Liver (tissue), 9 donors: ENCODE results near the gene LCE1D. TPM values are rescaled to one million over a fixed set of nuclear protein-coding genes. Genes with fewer than 3 reads are reported as not detected.

ENCODE experiments used
- DNase-seq: peaks from one replicate; pipeline ENCODE4 v3.0.0-alpha.2; 2017; ENCODE audit warnings: low spot score
- H3K27ac ChIP-seq, 2 donors: one replicate each; pipeline ENCODE4 v1.7.0; 2013; ENCODE audit warnings: inconsistent platforms in 2 of 2, low read length in 2 of 2, control low read depth in 1 of 2, low read depth in 1 of 2, mild to moderate bottlenecking in 1 of 2
- H3K27me3 ChIP-seq, 4 donors: one replicate each; pipeline versions ENCODE4 v1.6.1 to v1.7.0; 2013; ENCODE audit warnings: low read length in 3 of 4, inconsistent platforms in 1 of 4, mild to moderate bottlenecking in 1 of 4, moderate library complexity in 1 of 4; ENCODE audit not compliant: control insufficient read depth in 4 of 4, insufficient read depth in 4 of 4
- H3K36me3 ChIP-seq, 4 donors: one replicate each; pipeline versions ENCODE4 v1.6.1 to v1.7.0; 2013; ENCODE audit warnings: low read length in 3 of 4, mild to moderate bottlenecking in 3 of 4, low read depth in 1 of 4, moderate library complexity in 1 of 4; ENCODE audit not compliant: control insufficient read depth in 4 of 4, insufficient read depth in 3 of 4
- H3K4me1 ChIP-seq, 4 donors: one replicate each; pipeline versions ENCODE4 v1.6.1 to v1.7.0; 2013; ENCODE audit warnings: low read length in 3 of 4, mild to moderate bottlenecking in 3 of 4, moderate library complexity in 1 of 4; ENCODE audit not compliant: control insufficient read depth in 4 of 4, insufficient read depth in 4 of 4
- H3K4me3 ChIP-seq, 3 donors: one replicate each; pipeline versions ENCODE4 v1.6.1 to v1.7.0; 2013; ENCODE audit warnings: low read length in 3 of 3, control low read depth in 1 of 3, low read depth in 1 of 3, mild to moderate bottlenecking in 1 of 3
- H3K9ac ChIP-seq, 2 donors: one replicate each; pipeline ENCODE4 v1.7.0; 2013; ENCODE audit warnings: low read length in 2 of 2, mild to moderate bottlenecking in 2 of 2, moderate library complexity in 2 of 2, control low read depth in 1 of 2, low read depth in 1 of 2
- H3K9me3 ChIP-seq, 4 donors: one replicate each; pipeline versions ENCODE4 v1.6.1 to v1.7.0; 2013; ENCODE audit warnings: low read length in 3 of 4; ENCODE audit not compliant: control insufficient read depth in 4 of 4
- ATF3 ChIP-seq: IDR thresholded peaks from 2 replicates; pipeline ENCODE4 v1.6.1; 2016; ENCODE audit warnings: antibody characterized with exemption
- CTCF ChIP-seq: fragments of 150-350 bp; IDR thresholded peaks from 2 replicates; pipeline ENCODE4 v1.5.1; 2017; ENCODE audit warnings: improper control_type of control experiment, low read depth, low read length; ENCODE audit not compliant: missing input control
- EGR1 ChIP-seq, 2 donors: IDR thresholded peaks; 2 replicates each; pipeline ENCODE4 v1.6.1; 2016 to 2018; ENCODE audit warnings: antibody characterized with exemption in 2 of 2, low read depth in 2 of 2
- FOXA1 ChIP-seq: IDR thresholded peaks from 2 replicates; pipeline ENCODE4 v1.6.1; 2016; ENCODE audit warnings: antibody characterized with exemption
- FOXA2 ChIP-seq: IDR thresholded peaks from 2 replicates; pipeline ENCODE4 v1.6.1; 2016; ENCODE audit warnings: antibody characterized with exemption
- GABPA ChIP-seq, 2 donors: IDR thresholded peaks in 1 of 2; conservative IDR thresholded peaks in 1 of 2; 2 replicates each; pipeline ENCODE4 v1.6.1; 2016; ENCODE audit warnings: antibody characterized with exemption in 2 of 2, mild to moderate bottlenecking in 1 of 2, moderate library complexity in 1 of 2
- HNF4A ChIP-seq, 2 donors: conservative IDR thresholded peaks; 2 replicates each; pipeline ENCODE4 v1.6.1; 2016; ENCODE audit warnings: antibody characterized with exemption in 2 of 2, mild to moderate bottlenecking in 2 of 2
- HNF4G ChIP-seq: IDR thresholded peaks from 2 replicates; pipeline ENCODE4 v1.6.1; 2016; ENCODE audit warnings: antibody characterized with exemption
- JUND ChIP-seq, 2 donors: IDR thresholded peaks; 2 replicates each; pipeline ENCODE4 v1.6.1; 2016; ENCODE audit warnings: antibody characterized with exemption in 2 of 2
- MAX ChIP-seq: IDR thresholded peaks from 2 replicates; pipeline ENCODE4 v1.6.1; 2016; ENCODE audit warnings: antibody characterized with exemption
- RAD21 ChIP-seq, 2 donors: IDR thresholded peaks; 2 replicates each; pipeline ENCODE4 v1.6.1; 2016; ENCODE audit warnings: antibody characterized with exemption in 2 of 2, mild to moderate bottlenecking in 2 of 2
- REST ChIP-seq: IDR thresholded peaks from 2 replicates; pipeline ENCODE4 v1.6.1; 2016; ENCODE audit warnings: antibody characterized with exemption, mild to moderate bottlenecking
- RXRA ChIP-seq, 2 donors: IDR thresholded peaks; 2 replicates each; pipeline ENCODE4 v1.6.1; 2017 to 2018; ENCODE audit warnings: antibody characterized with exemption in 2 of 2, mild to moderate bottlenecking in 1 of 2
- SP1 ChIP-seq: IDR thresholded peaks from 2 replicates; pipeline ENCODE4 v1.6.1; 2018; ENCODE audit warnings: antibody characterized with exemption, mild to moderate bottlenecking
- TAF1 ChIP-seq: conservative IDR thresholded peaks from 2 replicates; pipeline ENCODE4 v1.6.1; 2016; ENCODE audit warnings: antibody characterized with exemption, mild to moderate bottlenecking
- YY1 ChIP-seq: IDR thresholded peaks from 2 replicates; pipeline ENCODE4 v1.6.1; 2016; ENCODE audit warnings: antibody characterized with exemption, mild to moderate bottlenecking
- WGBS: extraction: QIAGEN DNeasy Blood & Tissue Kit; methylation state at CpG from one replicate; pipeline ENCODE4 v1.1.7; 2013; 5-methylcytosine and 5-hydroxymethylcytosine counted together
- polyA plus RNA-seq, 2 donors: library from polyadenylated mRNA; stranded (reverse) in 1 of 2; unstranded in 1 of 2; fragments of 200-250 nt in 1 of 2; fragments of >200 nt in 1 of 2; fragmentation: Nextera tagmentation in 1 of 2; extraction: Ambion mirVana in 1 of 2; gene quantifications; one replicate each; pipeline versions ENCODE4 v1.2.1 to v1.2.3, GENCODE V29; 2013 to 2015
- total RNA-seq, 2 donors: library from RNA; depleted of rRNA; stranded (reverse); fragments of >200 nt; gene quantifications; one replicate each; pipeline ENCODE4 v1.2.3, GENCODE V29; 2014
- donor health status: healthy.
- donor health status: healthy.
- donor health status: healthy.
- donor health status: healthy.
- donor health status: healthy.

The LCE1D gene
- total and polyA plus RNA-seq, 4 donors, result not detected

GRCh38 chr1:152786077-152786476 is 10.4 kb upstream of the LCE1D start, which contains the start of gene LCE1E:
Gene LCE1E, plus strand, starts transcription at chr1:152786257. Its CDS starts 1,043 bp downstream, at chr1:152787300.
- H3K27me3 ChIP-seq, result peaks cover 0 to 8% (median 3%) of the 10 kb centered on the region in 4 donors
- 28% methylated on average over 2 of the region's 2 CpGs for WGBS
- H3K9me3 ChIP-seq, result no peaks in the 10 kb centered on the region
- no peak within 1 kb of the TSS for H3K4me3 ChIP-seq
- no peak within 1 kb of the TSS for H3K27ac ChIP-seq
- H3K36me3 ChIP-seq, result no peaks in the 10 kb centered on the region
- no peaks in the 10 kb centered on the region for H3K4me1 ChIP-seq
- no peak within 1 kb of the TSS for H3K9ac ChIP-seq
- no peak for TF ChIP-seq RXRA (IDR thresholded peaks at IDR 0.05)
- TF ChIP-seq RAD21 (IDR thresholded peaks at IDR 0.05), result no peak
- no peak for TF ChIP-seq REST
- no peak for TF ChIP-seq ATF3
- TF ChIP-seq CTCF, result no peak
- TF ChIP-seq HNF4G, result no peak
- TF ChIP-seq SP1, result no peak
- no peak for TF ChIP-seq GABPA (IDR thresholded peaks at IDR 0.05 in 1 of 2, conservative IDR thresholded peaks at IDR 0.05 in 1 of 2)
- TF ChIP-seq YY1, result no peak
- TF ChIP-seq EGR1 (IDR thresholded peaks at IDR 0.05; ENCODE audit: low read depth in 2 of 2), result no peak
- no peak for TF ChIP-seq JUND (IDR thresholded peaks at IDR 0.05)
- TF ChIP-seq HNF4A (conservative IDR thresholded peaks at IDR 0.05), result no peak
- no peak for TF ChIP-seq TAF1
- no peak for TF ChIP-seq FOXA2
- no peak for DNase-seq

GRCh38 chr1:152795686-152796085 is 835 bp upstream of the LCE1D start:
- WGBS, result 59% methylated on average over 4 of the region's 4 CpGs
- TF ChIP-seq HNF4A (conservative IDR thresholded peaks at IDR 0.05) (no peak), RAD21 (IDR thresholded peaks at IDR 0.05) (no peak), TAF1 (no peak), FOXA1 (no peak), SP1 (no peak), MAX (no peak), REST (no peak), GABPA (IDR thresholded peaks at IDR 0.05 in 1 of 2, conservative IDR thresholded peaks at IDR 0.05 in 1 of 2) (no peak), HNF4G (no peak), CTCF (no peak), JUND (IDR thresholded peaks at IDR 0.05) (no peak)
- Histone ChIP-seq H3K27ac (no peak overlapping the region), H3K9me3 (no peaks in the 10 kb centered on the region), H3K9ac (no peak overlapping the region), H3K4me1 (no peaks in the 10 kb centered on the region), H3K36me3 (no peaks in the 10 kb centered on the region), H3K27me3 (peaks cover 0 to 3% (median 0%) of the 10 kb centered on the region in 4 donors), H3K4me3 (no peak overlapping the region)
- DNase-seq, result no peak
